Keratinocyte (primary cell): Measurements from ENCODE around the gene LILRA1. TPM values are rescaled to one million over a fixed set of nuclear protein-coding genes. Genes with fewer than 3 reads are reported as not detected.

Source experiments
- DNase-seq: peaks from one replicate; pipeline ENCODE4 v3.0.0-alpha.2; 2011; ENCODE audit warnings: low read depth, missing footprints, low spot score
- FAIRE-seq: peaks from 2 replicates; lab custom pipeline; 2011; peaks lifted over from hg19 to GRCh38; lab: Jason Lieb, UNC
- H2AFZ ChIP-seq: 2 replicates; pipeline ENCODE4 v1.6.0; 2012; ENCODE audit warnings: low read length, control low read depth, inconsistent platforms; ENCODE audit not compliant: control insufficient read depth
- H3K27ac ChIP-seq: 2 replicates; pipeline ENCODE4 v1.5.1; 2011; ENCODE audit warnings: low read length; ENCODE audit not compliant: control insufficient read depth, insufficient read depth
- H3K27me3 ChIP-seq: 3 replicates; pipeline ENCODE4 v1.6.0; 2011; ENCODE audit warnings: low read length; ENCODE audit not compliant: control insufficient read depth, insufficient read depth; ENCODE audit errors: extremely low read depth
- H3K36me3 ChIP-seq, 2 experiments: 2 replicates in 1 of 2; 3 replicates in 1 of 2; pipeline ENCODE4 v1.5.1; 2011; ENCODE audit warnings: low read length in 2 of 2, mild to moderate bottlenecking in 1 of 2; ENCODE audit not compliant: control insufficient read depth in 2 of 2, insufficient read depth in 2 of 2; ENCODE audit errors: extremely low read depth in 1 of 2
- H3K4me1 ChIP-seq: 3 replicates; pipeline ENCODE4 v1.5.1; 2011; ENCODE audit warnings: low read length; ENCODE audit not compliant: control insufficient read depth, insufficient read depth; ENCODE audit errors: extremely low read depth
- H3K4me2 ChIP-seq: 3 replicates; pipeline ENCODE4 v1.6.0; 2011; ENCODE audit warnings: low read depth, low read length; ENCODE audit not compliant: control insufficient read depth, insufficient read depth; ENCODE audit errors: extremely low read depth
- H3K4me3 ChIP-seq, 3 experiments: fragments of 200-600 bp in 1 of 3; sonication (generic) in 1 of 3; 2 replicates in 2 of 3; 3 replicates in 1 of 3; pipeline ENCODE4 v1.5.1; 2011 to 2016; ENCODE audit warnings: low read length in 3 of 3, mild to moderate bottlenecking in 3 of 3, control low read depth in 2 of 3, inconsistent platforms in 1 of 3, low read depth in 1 of 3, mixed read lengths in 1 of 3, mixed run types in 1 of 3, moderate library complexity in 1 of 3; ENCODE audit not compliant: control insufficient read depth in 2 of 3, insufficient read depth in 2 of 3; ENCODE audit errors: extremely low read depth in 1 of 3
- H3K79me2 ChIP-seq: 2 replicates; pipeline ENCODE4 v1.6.0; 2012; ENCODE audit warnings: low read length; ENCODE audit not compliant: control insufficient read depth, insufficient read depth
- H3K9ac ChIP-seq: 3 replicates; pipeline ENCODE4 v1.6.0; 2011; ENCODE audit warnings: low read length; ENCODE audit not compliant: control insufficient read depth, insufficient read depth; ENCODE audit errors: extremely low read depth
- H3K9me1 ChIP-seq: 3 replicates; pipeline ENCODE4 v1.6.0; 2011; ENCODE audit warnings: low read length; ENCODE audit not compliant: control insufficient read depth, insufficient read depth; ENCODE audit errors: extremely low read depth
- H3K9me3 ChIP-seq: 2 replicates; pipeline ENCODE4 v1.5.1; 2012; ENCODE audit warnings: low read depth, low read length; ENCODE audit not compliant: control insufficient read depth
- H4K20me1 ChIP-seq: 3 replicates; pipeline ENCODE4 v1.6.0; 2011; ENCODE audit warnings: low read length; ENCODE audit not compliant: control insufficient read depth, insufficient read depth; ENCODE audit errors: extremely low read depth
- EZH2 ChIP-seq: IDR thresholded peaks from one replicate; pipeline ENCODE4 v1.6.1; 2012; ENCODE audit warnings: inconsistent platforms, mild to moderate bottlenecking, low read length, moderate library complexity
- dilution Hi-C: fragments of 300-500 bp; cut with MboI; formaldehyde crosslinking; loops from one replicate; pipeline ENCODE4 v1.7.0; 2020; ENCODE audit warnings: low sequenced_read_pairs; ENCODE audit not compliant: extremely low pct_ligation_motif_present
- polyA plus RNA-seq, 5 experiments: library from polyadenylated mRNA; depleted of rRNA in 3 of 5; stranded (reverse) in 3 of 5; stranded (forward) in 1 of 5; unstranded in 1 of 5; fragments of >200 nt; gene quantifications; 1 replicate in 1 of 5; 2 replicates in 3 of 5; 3 replicates in 1 of 5; pipeline versions ENCODE4 v1.2.1 to v1.2.3, GENCODE V29; 2011 to 2012; ENCODE audit warnings: missing spikeins in 2 of 5, low read depth in 1 of 5, low replicate concordance in 1 of 5
- TF ChIP-seq, protein P1 (sequence below), 3 experiments: IDR thresholded peaks in 1 of 3; conservative IDR thresholded peaks in 1 of 3; optimal IDR thresholded peaks in 1 of 3; 2 replicates in 2 of 3; 3 replicates in 1 of 3; pipeline versions ENCODE3 to v1.5.1; 2011; ENCODE audit warnings: low read length in 3 of 3, mild to moderate bottlenecking in 3 of 3, moderate library complexity in 2 of 3, control low read depth in 1 of 3, inconsistent platforms in 1 of 3; ENCODE audit not compliant: insufficient read depth in 2 of 3; ENCODE audit errors: extremely low read depth in 1 of 3

The LILRA1 gene
- polyA plus RNA-seq, 1 donor (not counting 4 experiments of a cell fraction or from before 2014, with no cell fraction given) = not detected

DNA sequence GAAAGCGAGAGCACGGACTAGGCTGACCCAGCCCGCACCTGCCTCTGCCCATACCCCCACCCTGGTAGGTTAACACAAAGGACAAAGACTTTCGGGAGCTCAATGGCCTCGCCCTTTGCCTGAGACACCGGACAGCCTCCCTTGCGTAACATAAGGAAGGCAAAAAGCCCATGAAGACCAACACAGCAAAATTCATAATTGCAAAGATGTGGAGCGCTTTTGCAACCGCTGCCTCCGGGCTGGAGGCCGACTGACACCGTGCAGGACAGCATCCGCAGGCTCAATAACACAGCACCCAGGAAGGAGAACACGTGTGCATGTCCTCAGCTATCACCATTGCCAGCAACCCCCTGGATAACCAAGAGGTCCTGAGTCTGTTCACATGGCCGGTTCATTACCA lies 15.4 kb downstream of the LILRA1 start:
- no peak for DNase-seq
- no peak overlapping the region for H2AFZ ChIP-seq
- H3K36me3 ChIP-seq = no peaks in the 10 kb centered on the region
- dilution Hi-C loops = no loop called here
- H3K4me3 ChIP-seq = no peak overlapping the region
- H3K27me3 ChIP-seq = no peaks in the 10 kb centered on the region
- peaks cover 6% of the 10 kb centered on the region for H3K9me3 ChIP-seq
- H3K4me2 ChIP-seq = no peak overlapping the region
- no peak for FAIRE-seq
- H3K79me2 ChIP-seq = no peaks in the 10 kb centered on the region
- no peaks in the 10 kb centered on the region for H3K4me1 ChIP-seq
- no peak overlapping the region for H3K27ac ChIP-seq
- H3K9me1 ChIP-seq = no peaks in the 10 kb centered on the region
- TF ChIP-seq, protein P1, sequence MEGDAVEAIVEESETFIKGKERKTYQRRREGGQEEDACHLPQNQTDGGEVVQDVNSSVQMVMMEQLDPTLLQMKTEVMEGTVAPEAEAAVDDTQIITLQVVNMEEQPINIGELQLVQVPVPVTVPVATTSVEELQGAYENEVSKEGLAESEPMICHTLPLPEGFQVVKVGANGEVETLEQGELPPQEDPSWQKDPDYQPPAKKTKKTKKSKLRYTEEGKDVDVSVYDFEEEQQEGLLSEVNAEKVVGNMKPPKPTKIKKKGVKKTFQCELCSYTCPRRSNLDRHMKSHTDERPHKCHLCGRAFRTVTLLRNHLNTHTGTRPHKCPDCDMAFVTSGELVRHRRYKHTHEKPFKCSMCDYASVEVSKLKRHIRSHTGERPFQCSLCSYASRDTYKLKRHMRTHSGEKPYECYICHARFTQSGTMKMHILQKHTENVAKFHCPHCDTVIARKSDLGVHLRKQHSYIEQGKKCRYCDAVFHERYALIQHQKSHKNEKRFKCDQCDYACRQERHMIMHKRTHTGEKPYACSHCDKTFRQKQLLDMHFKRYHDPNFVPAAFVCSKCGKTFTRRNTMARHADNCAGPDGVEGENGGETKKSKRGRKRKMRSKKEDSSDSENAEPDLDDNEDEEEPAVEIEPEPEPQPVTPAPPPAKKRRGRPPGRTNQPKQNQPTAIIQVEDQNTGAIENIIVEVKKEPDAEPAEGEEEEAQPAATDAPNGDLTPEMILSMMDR (optimal IDR thresholded peaks at IDR 0.05 in 1 of 3, IDR thresholded peaks at IDR 0.05 in 1 of 3, conservative IDR thresholded peaks at IDR 0.05 in 1 of 3; ENCODE audit: extremely low read depth in 1 of 3, insufficient read depth in 2 of 3, low read length in 3 of 3) = no peak
- TF ChIP-seq EZH2 = no peak
- H3K9ac ChIP-seq = no peak overlapping the region
- H4K20me1 ChIP-seq = no peaks in the 10 kb centered on the region

DNA sequence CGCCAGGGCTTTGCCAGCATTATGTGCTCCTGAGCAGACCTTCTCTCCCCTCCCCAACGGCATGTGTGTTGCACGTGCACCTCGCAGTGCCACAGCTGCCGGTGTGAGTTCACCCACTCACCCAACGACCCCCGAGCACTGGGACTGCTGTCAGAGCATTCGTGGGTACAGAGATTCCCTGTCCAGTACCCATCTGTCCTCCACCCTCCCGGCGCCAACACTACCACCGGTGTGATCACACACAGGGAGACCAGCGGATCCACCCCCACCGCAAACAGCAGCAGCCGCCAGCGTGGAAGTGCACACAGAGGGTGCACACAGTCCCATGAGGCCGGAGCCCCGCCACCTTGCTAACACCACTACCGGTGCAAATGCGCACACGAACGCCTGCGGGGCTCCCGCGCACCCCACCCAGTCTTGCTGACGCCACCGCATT lies 15.9 kb downstream of the LILRA1 start:
- Histone ChIP-seq H3K4me3 (no peak overlapping the region), H3K4me2 (no peak overlapping the region), H2AFZ (no peak overlapping the region), H3K9me3 (peaks cover 6% of the 10 kb centered on the region), H3K27ac (no peak overlapping the region), H3K9me1 (no peaks in the 10 kb centered on the region), H3K27me3 (no peaks in the 10 kb centered on the region), H3K36me3 (no peaks in the 10 kb centered on the region), H3K79me2 (no peaks in the 10 kb centered on the region), H4K20me1 (no peaks in the 10 kb centered on the region), H3K4me1 (no peaks in the 10 kb centered on the region), H3K9ac (no peak overlapping the region)
- no peak for FAIRE-seq
- no peak for DNase-seq
- no peak for TF ChIP-seq EZH2
- TF ChIP-seq, protein P1 (optimal IDR thresholded peaks at IDR 0.05 in 1 of 3, IDR thresholded peaks at IDR 0.05 in 1 of 3, conservative IDR thresholded peaks at IDR 0.05 in 1 of 3; ENCODE audit: extremely low read depth in 1 of 3, insufficient read depth in 2 of 3, low read length in 3 of 3) = no peak
- dilution Hi-C loops = no loop called here
